ENCODE results near the gene GPC1. TPM values are rescaled to one million over a fixed set of nuclear protein-coding genes. Genes with fewer than 3 reads are reported as not detected.

The GPC1 gene
- total and polyA plus RNA-seq, 2 of the 13 experiments (the other 11 are each of a cell fraction or from before 2014, with no cell fraction given): 4.0 to 5.5 TPM

- ATAC-seq (no peak), FAIRE-seq (no peak), DNase-seq (ENCODE audit: low spot score) (no peak)
- intact Hi-C loops (cut with micrococcal nuclease; ENCODE audit: unreplicated experiment) (no loop called here), in situ Hi-C loops (cut with HindIII; ENCODE audit: extremely low pct_ligation_motif_present, low pct_unique_long_range_greater_than_20kb) (no loop called here)
- Histone ChIP-seq H3K9ac (ENCODE audit: insufficient read depth, low read depth, low read length) (no peak overlapping the region), H2AFZ (ENCODE audit: low read length) (no peak overlapping the region), H3K4me1 (ENCODE audit: insufficient read depth, low read length) (peaks cover 51% of the 10 kb centered on the region), H3K9me3 (ENCODE audit: low read length) (no peaks in the 10 kb centered on the region), H3K27me3 (ENCODE audit: control insufficient read depth in 1 of 2, insufficient read depth in 2 of 2, low read length in 2 of 2) (peaks cover 40 to 80% of the 10 kb centered on the region in 2 experiments), H3K27ac (ENCODE audit: extremely low read length, insufficient read depth, low read length) (no peak overlapping the region), H3K79me2 (ENCODE audit: insufficient read depth, low read length) (no peaks in the 10 kb centered on the region), H3K4me3 (replicated peaks in 1 of 3; ENCODE audit: insufficient read depth in 1 of 3, low read depth in 2 of 3, low read length in 3 of 3) (peak overlapping the region in 1 of 3 experiments; percentile 8; a peak in 1 of 6 replicates), H3K36me3 (replicated peaks in 1 of 2; ENCODE audit: control insufficient read depth in 1 of 2, insufficient read depth in 2 of 2, low read length in 2 of 2) (no peaks in the 10 kb centered on the region), H3K4me2 (ENCODE audit: low read depth, low read length) (no peak overlapping the region), H4K20me1 (ENCODE audit: insufficient read depth, low read length) (peaks cover 16% of the 10 kb centered on the region; the same call in 1 of the 2 replicates)
- CTCF ChIA-PET (ENCODE audit: low intra/inter-chr PET ratio, low total read pairs): no interaction called here
- no peak for TF ChIP-seq TRAFD1 (CRISPR knock-in tag; IDR thresholded peaks at IDR 0.05; ENCODE audit: borderline replicate concordance)
- no peak for TF ChIP-seq FUBP1 (CRISPR knock-in tag; IDR thresholded peaks at IDR 0.05; ENCODE audit: borderline replicate concordance)
- no peak for TF ChIP-seq ZNF577 (CRISPR knock-in tag; IDR thresholded peaks at IDR 0.05; ENCODE audit: borderline replicate concordance, low read depth)
- TF ChIP-seq UBTF (CRISPR knock-in tag; IDR thresholded peaks at IDR 0.05): no peak
- TF ChIP-seq NBN (conservative IDR thresholded peaks at IDR 0.05): no peak
- TF ChIP-seq EEA1 (CRISPR knock-in tag; IDR thresholded peaks at IDR 0.05; ENCODE audit: borderline replicate concordance): no peak
- BruUV-seq (replicated peaks): no TSS peak
- 28% methylated on average over 78 of the region's 81 CpGs for WGBS (ENCODE audit: low lambda C conversion rate)
- POLR2A ChIA-PET: no interaction called here
Measured at GRCh38 chr2:240453461-240454105, 18.1 kb downstream of the GPC1 start.
